Stimulated activated CD4-positive, alpha-beta T cell treated with anti-CD3 and anti-CD28 coated beads, Interleukin-15, amount 100 ng/mL, for 24 hours (primary cell): ENCODE measurements around the gene ACER1.
"Not testable (repeated sequence)": the region's sequence is repeated elsewhere in the genome, so short reads cannot be mapped to it uniquely, and the experiment has no call there.

Experiments
- DNase-seq: peaks from one replicate; pipeline ENCODE4 v3.0.0-alpha.2; 2020

ACER1 gene

GRCh38 chr19:6286676-6287075, 46.7 kb downstream of the ACER1 start:
- DNase-seq: no peak

DNA sequence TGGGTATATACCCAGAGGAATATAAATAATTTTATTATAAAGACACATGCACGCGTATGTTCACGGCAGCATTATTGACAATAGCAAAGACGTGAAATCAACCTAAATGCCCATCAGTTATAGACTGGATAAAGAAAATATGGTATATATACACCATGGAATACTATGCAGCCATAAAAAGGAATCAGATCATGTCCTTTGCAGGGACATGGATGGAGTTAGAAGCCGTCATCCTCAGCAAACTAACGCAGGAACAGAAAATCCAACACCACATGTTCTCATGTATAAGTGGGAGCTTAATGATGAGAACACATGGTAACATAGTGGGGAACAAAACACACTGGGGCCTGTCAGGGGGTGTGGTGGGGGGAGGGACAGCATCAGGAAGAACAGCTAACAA, 51.0 kb downstream of the ACER1 start:
- not testable (repeated sequence) for DNase-seq

DNA sequence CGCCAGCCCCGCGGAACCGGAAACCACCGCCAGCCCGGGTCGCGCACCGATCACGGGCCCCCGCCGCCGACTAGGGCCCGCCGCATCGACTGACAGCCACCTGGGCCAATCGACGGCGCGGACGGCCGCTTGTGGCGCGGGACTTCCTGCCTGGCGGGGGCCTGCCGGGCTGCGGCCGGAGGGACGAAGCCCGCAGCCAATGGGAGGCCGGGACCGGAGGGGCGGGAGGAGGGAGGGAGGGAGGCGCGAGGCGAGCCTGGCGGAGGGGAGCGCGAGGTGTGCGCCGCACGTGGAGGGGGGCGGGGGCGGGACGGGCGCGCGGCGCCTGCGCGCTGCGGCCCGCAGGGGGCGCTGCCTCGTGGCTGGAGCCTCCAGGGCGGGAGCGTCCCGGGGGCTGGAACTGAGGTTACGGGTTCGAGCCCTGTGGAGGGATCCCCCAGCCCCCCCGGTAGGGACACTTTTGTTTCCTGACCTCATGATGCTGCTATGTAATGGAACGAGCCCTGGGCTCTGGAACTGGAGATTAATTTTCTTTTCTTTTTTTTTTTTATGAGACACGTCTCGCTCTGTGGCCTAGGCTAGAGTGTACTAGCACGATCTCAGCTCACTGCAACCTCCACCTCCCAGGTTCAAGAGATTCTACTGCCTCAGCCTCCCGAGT, 53.4 kb downstream of the ACER1 start, which contains the start of gene MLLT1:
TSS of gene MLLT1 (minus strand) at position 45 of the 661 bp plus-strand sequence. CDS start 191 bp downstream, outside the sequence.
- DNase-seq: peak; percentile 98

DNA sequence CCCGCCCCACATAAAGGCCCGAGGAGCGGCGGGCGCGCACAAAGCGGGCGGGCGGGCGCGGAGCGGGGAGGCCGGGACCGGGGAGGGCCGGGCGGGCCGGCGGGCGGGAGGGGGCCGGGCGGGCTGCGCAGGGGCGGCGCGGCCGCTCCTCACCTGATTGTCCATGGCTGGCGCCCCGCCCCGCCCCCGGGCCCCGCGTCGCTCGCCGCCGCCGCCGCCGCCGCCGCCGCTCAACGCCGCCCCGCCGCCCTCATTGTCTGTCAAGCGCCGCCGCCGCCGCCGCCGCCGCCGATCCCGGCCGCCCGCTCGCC, 53.8 kb downstream of the ACER1 start:
- no peak for DNase-seq

DNA sequence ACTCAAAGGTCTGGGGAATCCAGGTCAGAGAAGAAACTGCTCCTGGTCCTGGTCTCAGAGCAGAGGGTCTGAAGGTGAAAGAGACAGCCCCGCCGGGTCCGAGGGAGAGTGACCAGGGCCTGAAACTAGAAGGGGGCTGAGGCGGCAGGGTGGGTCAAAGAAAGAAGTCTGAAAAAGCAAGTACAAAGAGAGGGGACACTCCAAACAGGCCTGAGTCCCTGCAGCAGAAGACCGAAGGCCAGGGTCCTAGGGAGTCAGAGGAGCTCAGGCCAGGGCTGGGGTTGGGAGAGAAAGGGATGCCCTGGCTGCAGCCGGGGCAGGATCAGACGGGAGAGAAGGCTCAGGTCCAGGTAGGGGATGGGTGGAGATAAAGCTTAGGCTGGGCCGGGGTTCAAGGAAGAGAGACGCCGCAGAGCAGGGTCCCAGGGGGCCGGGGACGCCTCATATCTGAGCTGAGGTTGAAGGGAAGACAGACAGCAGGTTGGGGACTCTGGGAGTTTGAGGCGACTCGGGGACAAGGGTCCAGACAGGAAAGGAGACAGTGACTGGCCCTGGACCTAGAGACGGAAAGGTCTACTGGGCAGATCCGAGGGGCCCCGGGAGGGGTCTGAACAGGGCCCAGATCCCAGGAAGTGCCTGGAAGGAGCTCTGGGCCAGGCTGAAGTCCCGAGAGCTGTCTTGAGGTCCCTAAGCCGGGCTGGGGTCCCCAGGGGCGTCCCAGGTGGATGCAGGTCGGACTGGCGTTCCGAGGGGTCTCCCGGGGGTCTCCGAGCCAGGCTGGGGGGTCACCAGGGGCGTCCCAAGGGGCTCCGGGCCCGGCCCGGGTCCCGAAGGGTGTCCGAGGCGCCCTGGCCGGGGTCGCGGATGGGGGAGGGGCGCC, 54.4 kb downstream of the ACER1 start:
- peak; percentile 21 for DNase-seq

DNA sequence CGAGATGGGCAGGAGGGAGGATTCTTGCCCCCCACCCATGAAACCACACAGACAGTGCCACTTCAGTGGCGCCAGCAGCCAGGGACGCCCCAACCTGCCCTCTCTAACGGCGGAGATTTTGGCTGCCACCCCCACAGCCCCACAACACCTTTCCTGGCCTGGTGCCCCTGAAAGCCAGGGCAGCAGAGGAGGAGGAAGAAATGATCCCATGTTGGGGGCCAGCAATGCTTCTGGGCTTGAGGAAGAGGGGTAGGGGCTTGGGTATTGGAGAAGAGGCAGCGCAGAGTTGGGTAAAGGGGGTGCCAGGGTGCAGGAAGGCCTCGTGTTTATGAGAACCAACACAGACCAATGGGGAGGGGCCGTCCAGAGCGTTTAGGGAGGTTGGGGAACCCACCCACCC, 55.4 kb downstream of the ACER1 start:
- no peak for DNase-seq

- no peak for DNase-seq
These were observed 57.0 kb downstream of the ACER1 start for GRCh38 chr19:6276447-6276846.

DNA sequence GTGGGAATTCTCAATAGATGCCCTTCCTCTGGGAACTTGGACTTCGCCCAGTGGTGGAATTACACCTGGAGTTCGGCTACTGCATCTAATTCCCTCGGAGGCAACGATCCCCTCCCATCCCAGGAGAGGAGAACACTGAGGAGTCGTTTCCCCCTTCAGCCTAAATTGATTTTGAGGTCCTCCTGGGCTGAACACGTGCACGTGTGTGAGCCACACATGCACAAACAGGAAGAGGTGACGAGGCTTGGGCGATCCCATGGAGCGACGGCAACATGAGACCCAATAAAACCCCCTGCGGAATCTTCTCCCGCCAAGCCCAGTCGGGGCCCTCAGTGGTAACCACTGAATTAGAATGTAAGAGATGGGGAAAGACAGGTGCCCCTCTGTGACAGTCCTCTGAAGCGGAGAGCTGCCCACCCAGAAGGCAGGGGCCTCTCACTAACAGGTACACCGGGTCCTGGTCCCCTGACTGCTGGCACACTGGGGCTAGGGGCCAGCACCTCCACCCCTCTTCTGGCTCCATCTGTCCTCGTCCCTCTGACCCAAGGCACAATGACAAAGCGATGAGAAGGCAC, 58.2 kb downstream of the ACER1 start:
- DNase-seq: no peak

GRCh38 chr19:6274756-6275155, 58.7 kb downstream of the ACER1 start:
- DNase-seq: no peak

- no peak for DNase-seq
These were observed 59.5 kb downstream of the ACER1 start for GRCh38 chr19:6273701-6274601.

DNA sequence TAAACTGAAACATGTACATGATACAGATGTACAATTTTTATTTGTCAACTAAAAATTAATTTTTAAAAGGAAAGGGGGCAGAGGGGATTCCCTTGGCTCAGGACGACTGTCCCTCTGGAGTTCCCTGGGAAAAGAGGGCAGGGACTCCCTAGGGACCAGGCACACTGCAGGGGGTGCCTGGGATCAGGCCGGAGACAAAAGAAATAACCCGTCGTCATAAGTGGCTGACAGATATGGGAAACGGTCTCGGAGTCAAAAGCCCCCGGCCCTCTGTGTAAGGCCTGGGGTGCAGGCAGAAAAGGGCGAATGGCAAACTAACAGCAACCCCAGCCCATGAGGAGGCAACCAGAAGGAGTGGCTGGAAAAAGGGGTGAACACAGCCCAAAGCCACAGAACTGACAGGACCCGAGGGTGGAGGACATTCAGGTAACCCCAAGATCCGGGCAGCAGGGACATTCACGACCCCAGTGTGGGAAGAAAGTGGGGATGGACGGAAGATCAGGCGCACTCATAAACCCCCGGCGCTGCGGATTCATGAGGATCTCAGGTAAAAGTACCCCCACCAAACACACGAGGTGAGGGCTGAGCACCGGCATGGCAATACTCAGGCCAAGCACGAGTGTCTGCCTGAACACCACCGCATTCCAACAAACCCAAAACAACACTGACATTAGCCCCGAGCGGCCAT, 60.4 kb downstream of the ACER1 start:
- DNase-seq: no peak

- no peak for DNase-seq
These were observed 61.0 kb downstream of the ACER1 start for GRCh38 chr19:6272411-6272791.

GRCh38 chr19:6271721-6272410, 61.5 kb downstream of the ACER1 start:
- DNase-seq: no peak

GRCh38 chr19:6271251-6271650, 62.2 kb downstream of the ACER1 start:
- no peak for DNase-seq

DNA sequence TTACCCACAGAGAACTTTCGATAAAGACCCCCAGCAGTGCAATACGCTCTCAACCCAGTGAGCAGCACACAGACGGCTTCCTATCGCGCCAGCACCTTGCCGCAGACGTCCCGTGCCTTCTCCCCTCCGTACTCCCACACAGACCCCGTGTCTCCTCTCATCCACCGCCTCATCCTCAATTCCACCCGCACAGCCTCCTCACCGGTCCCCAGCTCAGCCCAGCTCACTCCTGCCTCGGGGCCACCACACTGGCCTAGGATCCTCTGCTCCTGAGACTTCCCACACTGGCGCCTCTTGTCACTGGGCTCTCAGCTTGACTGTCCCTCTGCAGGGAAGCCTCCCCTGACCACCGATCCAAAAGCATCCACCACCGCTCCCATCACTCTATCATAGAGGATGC, 62.6 kb downstream of the ACER1 start:
- no peak for DNase-seq

DNA sequence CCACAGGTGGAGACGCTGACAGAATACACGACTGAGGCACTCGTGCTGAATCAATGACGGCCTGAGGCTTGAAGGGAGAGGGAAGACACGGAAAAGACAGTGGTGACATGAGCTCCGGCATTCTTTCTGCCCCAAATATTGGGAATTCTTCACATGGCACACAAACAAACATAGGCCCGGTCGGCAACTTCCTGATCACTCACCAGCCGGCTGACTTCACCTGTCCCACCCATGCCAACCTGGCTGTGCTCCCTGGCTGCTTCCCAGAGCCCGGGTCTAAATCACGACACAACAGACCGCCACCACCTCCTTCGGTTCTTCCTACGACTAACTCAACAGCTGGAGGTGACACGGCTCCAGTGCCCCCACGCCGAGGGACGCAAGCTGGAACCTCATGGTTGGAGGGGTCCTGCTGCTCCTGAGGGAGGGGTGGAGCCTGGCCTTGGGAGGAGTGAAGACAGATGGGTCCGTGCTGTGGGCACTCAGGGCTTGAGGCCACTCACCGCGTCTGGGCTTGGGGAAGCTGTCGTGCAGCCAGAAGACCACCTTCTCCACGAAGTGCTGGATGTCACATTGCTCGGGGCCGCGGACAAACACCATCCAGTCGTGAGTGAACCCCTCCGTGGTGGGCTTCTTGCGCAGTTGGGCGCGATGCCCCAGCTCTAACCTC, 63.2 kb downstream of the ACER1 start:
- DNase-seq: no peak

DNA sequence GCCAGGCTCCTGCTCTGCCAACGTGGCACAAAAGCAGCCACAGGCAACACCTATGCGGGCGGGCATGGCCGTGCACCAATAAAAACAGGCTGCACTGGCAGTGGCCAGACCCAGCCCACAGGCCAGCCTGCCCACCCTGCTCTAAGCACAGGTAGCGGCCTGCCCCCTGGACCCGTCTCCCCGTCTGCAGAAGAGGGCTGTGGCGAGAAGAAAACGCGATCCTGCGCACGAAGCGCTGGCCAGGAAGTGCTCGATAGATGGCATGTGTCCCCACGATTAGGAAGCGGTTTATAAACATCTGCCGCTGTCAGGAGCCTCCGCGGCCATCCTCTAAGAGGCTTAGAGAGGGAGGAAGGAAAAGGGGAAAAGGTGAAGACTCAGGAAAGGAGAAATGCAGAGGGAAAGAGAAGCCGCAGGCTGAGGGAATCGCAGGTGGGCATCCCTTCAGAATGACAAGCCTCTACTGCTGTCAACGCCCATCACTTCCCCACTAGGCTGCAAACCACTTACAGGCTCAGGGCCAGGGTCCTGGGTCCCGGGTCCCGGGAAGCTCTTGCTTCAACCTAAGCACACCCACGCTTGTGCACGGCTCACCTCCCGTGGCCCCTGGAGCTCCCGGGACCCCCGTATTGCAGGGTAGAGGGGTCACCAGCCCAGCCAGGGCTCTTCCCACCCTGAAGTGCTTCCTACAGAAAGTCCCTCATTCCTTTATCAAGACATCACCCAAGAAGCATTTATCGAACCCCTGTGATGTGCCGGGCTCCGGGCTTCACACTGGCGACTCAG, 64.1 kb downstream of the ACER1 start:
- DNase-seq: no peak

- no peak for DNase-seq
These were observed 65.0 kb downstream of the ACER1 start for GRCh38 chr19:6268382-6268771.

DNA sequence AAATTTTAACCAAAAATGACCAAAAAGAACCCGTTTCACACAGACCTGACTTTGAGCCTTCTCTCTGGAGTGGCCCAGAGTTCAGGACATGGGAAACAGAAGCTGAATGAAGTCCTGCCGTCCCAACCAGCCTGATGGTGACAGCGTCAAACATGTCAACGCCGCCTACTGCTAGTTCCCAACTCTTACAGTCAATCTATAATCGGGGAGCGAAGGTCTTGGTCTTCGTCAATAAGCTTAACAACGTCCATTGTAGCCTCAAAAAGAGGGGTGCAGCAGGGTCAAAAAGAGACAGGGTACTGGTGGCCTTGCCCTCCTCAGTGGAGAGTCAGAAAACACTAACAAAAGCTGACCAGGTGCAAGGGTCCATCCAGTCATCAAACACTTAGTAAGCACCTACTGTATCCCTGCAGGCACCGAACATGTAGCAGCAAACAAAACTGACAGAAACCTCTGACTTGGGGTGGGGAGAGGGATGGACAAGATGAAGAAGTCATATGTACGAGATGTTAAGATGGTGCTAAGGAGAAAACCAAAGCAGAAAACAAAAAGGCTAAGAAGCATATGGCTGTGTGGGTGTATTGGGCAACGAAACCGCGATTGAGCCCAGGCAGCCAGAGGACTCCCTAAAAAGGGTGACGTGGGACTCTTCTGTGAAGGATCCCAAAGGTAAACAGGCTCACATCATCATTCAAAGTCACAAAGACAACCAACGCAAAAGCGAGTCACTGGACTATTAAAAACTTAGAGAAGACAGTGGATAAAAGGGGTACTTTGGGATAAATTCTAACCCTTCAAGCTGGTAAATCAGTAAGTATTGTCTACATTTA, 65.6 kb downstream of the ACER1 start:
- DNase-seq: no peak
